ENCODE data around the gene ABAT.
"Not testable (repeated sequence)": the region's sequence is repeated elsewhere in the genome, so short reads cannot be mapped to it uniquely, and the experiment has no call there.

The ABAT gene

GRCh38 chr16:8788578-8789172 lies 114.3 kb downstream of the ABAT start:
- DNase-seq = no peak

GRCh38 chr16:8795091-8795490 lies 120.7 kb downstream of the ABAT start:
- DNase-seq = no peak

- DNase-seq = no peak
Measured at GRCh38 chr16:8795818-8796217, 121.4 kb downstream of the ABAT start.

- DNase-seq = no peak
Measured at GRCh38 chr16:8796469-8797363, 122.3 kb downstream of the ABAT start.

GRCh38 chr16:8797364-8798173 lies 123.2 kb downstream of the ABAT start, which contains the start of the genes PMM2 and TMEM186:
PMM2 (plus strand) TSS chr16:8797839; CDS start chr16:8797883, 44 bp downstream.
TMEM186 (minus strand) TSS chr16:8797639; CDS start chr16:8797614, 25 bp downstream.
- peak; percentile 70 for DNase-seq

GRCh38 chr16:8798174-8798527 lies 123.7 kb downstream of the ABAT start:
- no peak for DNase-seq

GRCh38 chr16:8798535-8799157 lies 124.2 kb downstream of the ABAT start:
- DNase-seq = no peak

- DNase-seq = no peak
Measured at GRCh38 chr16:8801701-8802100, 127.3 kb downstream of the ABAT start.

- not testable (repeated sequence) for DNase-seq
Measured at GRCh38 chr16:8803733-8804132, 129.3 kb downstream of the ABAT start.

GRCh38 chr16:8804313-8804712 lies 129.9 kb downstream of the ABAT start:
- DNase-seq = no peak

GRCh38 chr16:8806272-8806983 lies 132.0 kb downstream of the ABAT start:
- DNase-seq = no peak

GRCh38 chr16:8807189-8807588 lies 132.8 kb downstream of the ABAT start:
- no peak for DNase-seq

GRCh38 chr16:8808009-8808408 lies 133.6 kb downstream of the ABAT start:
- no peak for DNase-seq

- no peak for DNase-seq
Measured at GRCh38 chr16:8808613-8809353, 134.4 kb downstream of the ABAT start.

GRCh38 chr16:8812162-8812843 lies 137.9 kb downstream of the ABAT start:
- DNase-seq = no peak

GRCh38 chr16:8814095-8814806 lies 139.8 kb downstream of the ABAT start:
- DNase-seq = no peak

GRCh38 chr16:8816967-8817655 lies 142.7 kb downstream of the ABAT start:
- DNase-seq = no peak

GRCh38 chr16:8818504-8819270 lies 144.3 kb downstream of the ABAT start:
- DNase-seq = no peak

Measured in NCI-H1417 treated with DMSO at 0.1 percent for 48 hours (cell line).